ENCODE measurements around the gene VPS26B.

- no peak for TF ChIP-seq CTCF (IDR thresholded peaks at IDR 0.05)
- no peak for TF ChIP-seq REST (IDR thresholded peaks at IDR 0.05; ENCODE audit: insufficient read depth in 1 of 2, low read depth in 2 of 2, low read length in 1 of 2)
- TF ChIP-seq TCF7L2 (IDR thresholded peaks at IDR 0.05; ENCODE audit: low read depth, low read length), result no peak
- no peak for TF ChIP-seq POLR2AphosphoS5 (IDR thresholded peaks at IDR 0.05; ENCODE audit: low read depth, low read length)
These were observed 2.4 kb downstream of the VPS26B start for GRCh38 chr11:134226806-134227325.

All from Panc1 (cell line).